H1 (cell line): ENCODE data around the gene PDE3A. TPM values are rescaled to one million over a fixed set of nuclear protein-coding genes. Genes with fewer than 3 reads are reported as not detected.

ENCODE experiments used
- CTCF ChIA-PET: fragments of 300-600 bp; sonication (Branson Sonifier 250); formaldehyde crosslinking; loops from one replicate; lab custom pipeline; 2021; ENCODE audit not compliant: partially characterized antibody; lab: Charles Lee
- POLR2A ChIA-PET: fragments of 300-600 bp; sonication (Branson Sonifier 250); formaldehyde crosslinking; loops from one replicate; lab custom pipeline; 2021; ENCODE audit warnings: inconsistent platforms; ENCODE audit not compliant: partially characterized antibody; lab: Charles Lee
- DNase-seq, 2 experiments: peaks; one replicate each; pipeline versions ENCODE4 v3.0.0 to v3.0.0-alpha.2; 2010 to 2022; ENCODE audit warnings: low spot score in 2 of 2, low read depth in 1 of 2, mixed read lengths in 1 of 2
- FAIRE-seq: peaks from 2 replicates; lab custom pipeline; 2011; peaks lifted over from hg19 to GRCh38; lab: Jason Lieb, UNC
- H2AFZ ChIP-seq: 2 replicates; pipeline ENCODE4 v1.8.1; 2012; ENCODE audit warnings: low read length, inconsistent platforms
- H2AK5ac ChIP-seq: 2 replicates; pipeline ENCODE4 v1.6.1; 2013; ENCODE audit warnings: low read depth, low read length
- H2BK120ac ChIP-seq: replicated peaks from 2 replicates; pipeline ENCODE3; 2013; ENCODE audit warnings: low read depth, low read length, inconsistent platforms
- H2BK12ac ChIP-seq: 2 replicates; pipeline ENCODE4 v1.6.1; 2013; ENCODE audit warnings: low read depth, low read length
- H2BK15ac ChIP-seq: 2 replicates; pipeline ENCODE4 v1.6.1; 2013; ENCODE audit warnings: low read length
- H2BK20ac ChIP-seq: 2 replicates; pipeline ENCODE4 v1.6.1; 2013; ENCODE audit warnings: low read length
- H2BK5ac ChIP-seq: 2 replicates; pipeline ENCODE4 v1.6.1; 2013; ENCODE audit warnings: low read depth, low read length
- H3K14ac ChIP-seq: 2 replicates; pipeline ENCODE4 v1.6.1; 2013; ENCODE audit warnings: inconsistent platforms; ENCODE audit not compliant: insufficient read length
- H3K18ac ChIP-seq: 2 replicates; pipeline ENCODE4 v1.6.1; 2013; ENCODE audit warnings: low read length; ENCODE audit errors: extremely low read depth
- H3K23ac ChIP-seq: 2 replicates; pipeline ENCODE4 v1.6.1; 2013; ENCODE audit warnings: inconsistent platforms; ENCODE audit not compliant: insufficient read length
- H3K23me2 ChIP-seq: 2 replicates; pipeline ENCODE4 v1.6.1; 2013; ENCODE audit warnings: low read depth, low read length
- H3K27ac ChIP-seq: 2 replicates; pipeline ENCODE4 v1.6.1; 2011; ENCODE audit warnings: low read depth, low read length, inconsistent platforms
- H3K27me3 ChIP-seq, 4 experiments: replicated peaks in 1 of 4; 1 replicate in 1 of 4; 2 replicates in 3 of 4; pipeline versions ENCODE4 v1.6.1 to v1.8.1; 2011 to 2013; ENCODE audit warnings: low read length in 3 of 4, mild to moderate bottlenecking in 3 of 4, inconsistent platforms in 2 of 4, mixed read lengths in 2 of 4, moderate library complexity in 1 of 4; ENCODE audit not compliant: control insufficient read depth in 3 of 4, insufficient read depth in 3 of 4; ENCODE audit errors: extremely low read depth in 1 of 4
- H3K36me3 ChIP-seq, 4 experiments: 2 replicates each; pipeline versions ENCODE4 v1.6.1 to v1.8.1; 2011 to 2013; ENCODE audit warnings: mild to moderate bottlenecking in 4 of 4, low read length in 3 of 4, moderate library complexity in 2 of 4, control low read depth in 1 of 4, inconsistent platforms in 1 of 4; ENCODE audit not compliant: insufficient read depth in 4 of 4, control insufficient read depth in 2 of 4
- H3K4ac ChIP-seq: replicated peaks from 2 replicates; pipeline ENCODE3; 2013; ENCODE audit warnings: low read length, low read depth, mixed read lengths, inconsistent platforms; ENCODE audit not compliant: insufficient read length
- H3K4me1 ChIP-seq, 4 experiments: replicated peaks in 1 of 4; 1 replicate in 1 of 4; 2 replicates in 3 of 4; pipeline versions ENCODE4 v1.6.1 to v1.8.1; 2011 to 2013; ENCODE audit warnings: low read length in 3 of 4, inconsistent platforms in 2 of 4, mixed read lengths in 1 of 4; ENCODE audit not compliant: insufficient read depth in 4 of 4, control insufficient read depth in 3 of 4
- H3K4me2 ChIP-seq, 2 experiments: 2 replicates each; pipeline versions ENCODE4 v1.6.1 to v1.8.1; 2011 to 2013; ENCODE audit warnings: low read depth in 2 of 2, low read length in 2 of 2, control low read depth in 1 of 2, inconsistent platforms in 1 of 2, mild to moderate bottlenecking in 1 of 2; ENCODE audit not compliant: insufficient read depth in 1 of 2
- H3K4me3 ChIP-seq, 4 experiments: fragments of 200-600, 300-600 bp in 1 of 4; sonication (generic), shearing (Covaris generic), sonication (Bioruptor Twin) in 1 of 4; 2 replicates each; pipeline versions ENCODE4 v1.5.1 to v1.8.1; 2011 to 2016; ENCODE audit warnings: low read length in 4 of 4, low read depth in 3 of 4, control low read depth in 2 of 4, inconsistent platforms in 2 of 4, mild to moderate bottlenecking in 2 of 4, mixed read lengths in 1 of 4, moderate library complexity in 1 of 4; ENCODE audit not compliant: insufficient read depth in 2 of 4; ENCODE audit errors: extremely low read depth in 1 of 4
- H3K56ac ChIP-seq: replicated peaks from 2 replicates; pipeline ENCODE3; 2013; ENCODE audit warnings: low read depth, mild to moderate bottlenecking, mixed read lengths, low read length, inconsistent platforms; ENCODE audit not compliant: insufficient read length
- H3K79me1 ChIP-seq: 2 replicates; pipeline ENCODE4 v1.6.1; 2013; ENCODE audit warnings: low read depth, low read length, control low read depth
- H3K79me2 ChIP-seq, 2 experiments: 2 replicates each; pipeline versions ENCODE4 v1.6.1 to v1.8.1; 2012 to 2013; ENCODE audit warnings: low read length in 2 of 2, mild to moderate bottlenecking in 2 of 2, inconsistent platforms in 1 of 2; ENCODE audit not compliant: insufficient read depth in 2 of 2, control insufficient read depth in 1 of 2
- H3K9ac ChIP-seq, 4 experiments: replicated peaks in 1 of 4; 1 replicate in 1 of 4; 2 replicates in 3 of 4; pipeline versions ENCODE4 v1.6.1 to v1.8.1; 2011 to 2013; ENCODE audit warnings: low read depth in 3 of 4, low read length in 3 of 4, control low read depth in 2 of 4, mild to moderate bottlenecking in 2 of 4, moderate library complexity in 2 of 4, inconsistent platforms in 1 of 4; ENCODE audit errors: extremely low read depth in 1 of 4
- H3K9me3 ChIP-seq, 2 experiments: 2 replicates each; pipeline versions ENCODE4 v1.6.1 to v1.8.1; 2012 to 2013; ENCODE audit warnings: mild to moderate bottlenecking in 2 of 2, moderate library complexity in 2 of 2, control low read depth in 1 of 2, inconsistent platforms in 1 of 2, low read depth in 1 of 2, low read length in 1 of 2, mixed read lengths in 1 of 2; ENCODE audit not compliant: insufficient read depth in 2 of 2
- H4K20me1 ChIP-seq, 2 experiments: replicated peaks in 1 of 2; 2 replicates each; pipeline versions ENCODE3 to v1.8.1; 2011 to 2013; ENCODE audit warnings: inconsistent platforms in 2 of 2, low read length in 2 of 2, mild to moderate bottlenecking in 1 of 2; ENCODE audit not compliant: insufficient read depth in 2 of 2, control insufficient read depth in 1 of 2
- H4K5ac ChIP-seq: 2 replicates; pipeline ENCODE4 v1.6.1; 2013; ENCODE audit warnings: low read length, low read depth, mixed read lengths, inconsistent platforms; ENCODE audit not compliant: insufficient read length
- H4K8ac ChIP-seq: 2 replicates; pipeline ENCODE4 v1.8.0; 2013; ENCODE audit warnings: mild to moderate bottlenecking, moderate library complexity, low read length, inconsistent platforms; ENCODE audit not compliant: insufficient read depth; ENCODE audit errors: extremely low read depth
- H4K91ac ChIP-seq: replicated peaks from 2 replicates; pipeline ENCODE3; 2013; ENCODE audit warnings: low read length, mixed read lengths, inconsistent platforms; ENCODE audit not compliant: insufficient read length
- CHD2 ChIP-seq: IDR thresholded peaks from 2 replicates; pipeline ENCODE4 v1.6.1; 2012; ENCODE audit warnings: low read length, improper control_type of control experiment
- polyA plus RNA-seq, 7 experiments: library from polyadenylated mRNA; depleted of rRNA in 3 of 7; stranded (reverse) in 5 of 7; unstranded in 2 of 7; fragments of >200 nt in 5 of 7; fragments of 200-250 nt in 2 of 7; gene quantifications; 1 replicate in 5 of 7; 2 replicates in 1 of 7; 4 replicates in 1 of 7; pipeline versions ENCODE4 v1.2.1 to v1.2.3, GENCODE V29; 2011 to 2013; ENCODE audit warnings: missing spikeins in 2 of 7, mixed read lengths in 2 of 7
- total RNA-seq: library from RNA; stranded (reverse); fragmentation: NEBNext Ultra II Directional; extraction: Animal tissue kit (Norgen Biotek cat#: 25700); gene quantifications from 2 replicates; pipeline ENCODE4 v1.2.1, GENCODE V29; 2021

The PDE3A gene
- total and polyA plus RNA-seq, 2 of the 8 experiments (the other 6 are each of a cell fraction or from before 2014, with no cell fraction given): 1.4 to 3.4 TPM

- Histone ChIP-seq H4K8ac (no peak overlapping the region), H3K27me3 (no peaks in the 10 kb centered on the region), H3K79me1 (no peaks in the 10 kb centered on the region), H3K4ac (no peak overlapping the region), H2BK120ac (no peak overlapping the region), H4K20me1 (no peaks in the 10 kb centered on the region), H3K18ac (no peak overlapping the region), H3K9me3 (no peaks in the 10 kb centered on the region), H4K5ac (no peak overlapping the region), H2BK15ac (no peak overlapping the region), H3K14ac (no peak overlapping the region), H4K91ac (no peak overlapping the region), H2AFZ (no peak overlapping the region), H3K4me2 (no peak overlapping the region), H3K23me2 (peaks cover 1% of the 10 kb centered on the region; the same call in 1 of the 2 replicates), H3K27ac (no peak overlapping the region), H2BK12ac (no peak overlapping the region), H2BK5ac (no peak overlapping the region), H3K4me3 (no peak overlapping the region), H3K23ac (no peak overlapping the region), H2BK20ac (no peak overlapping the region), H2AK5ac (no peak overlapping the region), H3K56ac (no peak overlapping the region), H3K9ac (no peak overlapping the region), H3K4me1 (no peaks in the 10 kb centered on the region), H3K36me3 (no peaks in the 10 kb centered on the region), H3K79me2 (no peaks in the 10 kb centered on the region)
- no peak for TF ChIP-seq CHD2
- DNase-seq (no peak), FAIRE-seq (no peak)
- CTCF ChIA-PET: no interaction called here
- POLR2A ChIA-PET: no interaction called here
These were observed 24.0 kb downstream of the PDE3A start for GRCh38 chr12:20392339-20392738.
